Measurements from ENCODE around the gene SLC1A6. TPM values are rescaled to one million over a fixed set of nuclear protein-coding genes. Genes with fewer than 3 reads are reported as not detected.
"Not testable (repeated sequence)": the region's sequence is repeated elsewhere in the genome, so short reads cannot be mapped to it uniquely, and the experiment has no call there.

Gene SLC1A6
- total and polyA plus RNA-seq, 2 donors (not counting 1 experiment from before 2014, with no cell fraction given): not detected

- no peaks in the 10 kb centered on the region for H3K4me1 ChIP-seq (ENCODE audit: control insufficient read depth, extremely low read depth, insufficient read depth, low read length)
- no peak for DNase-seq (ENCODE audit: low read depth in 2 of 2)
These were observed 29.2 kb downstream of the SLC1A6 start for GRCh38 chr19:14950421-14950820.

GRCh38 chr19:14949876-14950275 is 29.8 kb downstream of the SLC1A6 start:
- Histone ChIP-seq H3K9ac (ENCODE audit: insufficient read depth, low read length) (no peak overlapping the region), H2AFZ (ENCODE audit: low read length) (no peak overlapping the region), H3K4me2 (ENCODE audit: extremely low read depth, insufficient read depth, low read length) (no peak overlapping the region), H3K79me2 (ENCODE audit: control insufficient read depth, insufficient read depth, low read length) (no peaks in the 10 kb centered on the region), H3K4me3 (replicated peaks in 1 of 4; ENCODE audit: control extremely low read depth in 1 of 4, insufficient read depth in 1 of 4, low read depth in 3 of 4, low read length in 4 of 4) (no peak overlapping the region), H4K20me1 (ENCODE audit: control insufficient read depth, extremely low read depth, insufficient read depth, low read length) (no peaks in the 10 kb centered on the region), H3K27ac (ENCODE audit: insufficient read depth, low read length) (no peak overlapping the region), H3K4me1 (ENCODE audit: control insufficient read depth, extremely low read depth, insufficient read depth, low read length) (no peaks in the 10 kb centered on the region), H3K36me3 (ENCODE audit: control insufficient read depth, insufficient read depth, low read length) (no peaks in the 10 kb centered on the region), H3K27me3 (ENCODE audit: control insufficient read depth, insufficient read depth, low read length) (no peaks in the 10 kb centered on the region), H3K9me3 (ENCODE audit: control insufficient read depth, insufficient read depth, low read depth, low read length) (no peaks in the 10 kb centered on the region)
- DNase-seq (ENCODE audit: low read depth in 2 of 2): no peak
- TF ChIP-seq CTCF (conservative IDR thresholded peaks at IDR 0.05 in 1 of 2, IDR thresholded peaks at IDR 0.05 in 1 of 2; ENCODE audit: low read depth in 1 of 2, low read length in 2 of 2) (no peak), EZH2 (IDR thresholded peaks at IDR 0.05; ENCODE audit: low read length, missing control alignments) (no peak)

More at GRCh38 chr19:14950421-14950820, 29.2 kb downstream of the SLC1A6 start:
- no peak overlapping the region for H3K9ac ChIP-seq (ENCODE audit: insufficient read depth, low read length)
- TF ChIP-seq CTCF (conservative IDR thresholded peaks at IDR 0.05 in 1 of 2, IDR thresholded peaks at IDR 0.05 in 1 of 2; ENCODE audit: low read depth in 1 of 2, low read length in 2 of 2) (no peak), EZH2 (IDR thresholded peaks at IDR 0.05; ENCODE audit: low read length, missing control alignments) (no peak)
- H3K27me3 ChIP-seq (ENCODE audit: control insufficient read depth, insufficient read depth, low read length): no peaks in the 10 kb centered on the region
- H3K4me3 ChIP-seq (replicated peaks in 1 of 4; ENCODE audit: control extremely low read depth in 1 of 4, insufficient read depth in 1 of 4, low read depth in 3 of 4, low read length in 4 of 4): no peak overlapping the region
- H4K20me1 ChIP-seq (ENCODE audit: control insufficient read depth, extremely low read depth, insufficient read depth, low read length): no peaks in the 10 kb centered on the region
- H3K79me2 ChIP-seq (ENCODE audit: control insufficient read depth, insufficient read depth, low read length): no peaks in the 10 kb centered on the region
- no peak overlapping the region for H3K4me2 ChIP-seq (ENCODE audit: extremely low read depth, insufficient read depth, low read length)
- no peak overlapping the region for H3K27ac ChIP-seq (ENCODE audit: insufficient read depth, low read length)
- H3K36me3 ChIP-seq (ENCODE audit: control insufficient read depth, insufficient read depth, low read length): no peaks in the 10 kb centered on the region
- H3K9me3 ChIP-seq (ENCODE audit: control insufficient read depth, insufficient read depth, low read depth, low read length): no peaks in the 10 kb centered on the region
- H2AFZ ChIP-seq (ENCODE audit: low read length): no peak overlapping the region

- H3K4me2 ChIP-seq (ENCODE audit: extremely low read depth, insufficient read depth, low read length); H3K4me1 ChIP-seq (ENCODE audit: control insufficient read depth, extremely low read depth, insufficient read depth, low read length); H3K4me3 ChIP-seq (replicated peaks in 1 of 4; ENCODE audit: control extremely low read depth in 1 of 4, insufficient read depth in 1 of 4, low read depth in 3 of 4, low read length in 4 of 4); H2AFZ ChIP-seq (ENCODE audit: low read length); H4K20me1 ChIP-seq (ENCODE audit: control insufficient read depth, extremely low read depth, insufficient read depth, low read length); H3K36me3 ChIP-seq (ENCODE audit: control insufficient read depth, insufficient read depth, low read length); H3K27me3 ChIP-seq (ENCODE audit: control insufficient read depth, insufficient read depth, low read length); H3K27ac ChIP-seq (ENCODE audit: insufficient read depth, low read length); DNase-seq (ENCODE audit: low read depth in 2 of 2); H3K9ac ChIP-seq (ENCODE audit: insufficient read depth, low read length); H3K9me3 ChIP-seq (ENCODE audit: control insufficient read depth, insufficient read depth, low read depth, low read length); H3K79me2 ChIP-seq (ENCODE audit: control insufficient read depth, insufficient read depth, low read length): not testable (repeated sequence)
These were observed 30.3 kb downstream of the SLC1A6 start for GRCh38 chr19:14949413-14949812.
